WERI-Rb-1 (cell line): ENCODE data around the gene MORC2.

Experiments
- DNase-seq: peaks from one replicate; pipeline ENCODE4 v3.0.0-alpha.2; 2020
- H3K27ac ChIP-seq: fragments of 250-450 bp; sonication (Bioruptor Pico); 2 replicates; pipeline ENCODE4 v1.5.1; 2020; ENCODE audit warnings: mild to moderate bottlenecking, moderate library complexity
- H3K27me3 ChIP-seq: fragments of 250-450 bp; sonication (Bioruptor Pico); 2 replicates; pipeline ENCODE4 v1.5.1; 2021; ENCODE audit warnings: mild to moderate bottlenecking, low read depth, moderate library complexity; ENCODE audit not compliant: insufficient read depth, severe bottlenecking
- H3K36me3 ChIP-seq: fragments of 250-450 bp; sonication (Bioruptor Pico); 2 replicates; pipeline ENCODE4 v1.5.1; 2020; ENCODE audit warnings: mild to moderate bottlenecking, moderate library complexity
- H3K4me3 ChIP-seq: 2 replicates; pipeline ENCODE4 v1.5.1; 2011; ENCODE audit warnings: low read depth, mild to moderate bottlenecking, control low read depth, low read length
- H3K9me3 ChIP-seq: fragments of 250-450 bp; sonication (Bioruptor Pico); 2 replicates; pipeline ENCODE4 v1.5.1; 2021; ENCODE audit warnings: mild to moderate bottlenecking, moderate library complexity; ENCODE audit not compliant: severe bottlenecking
- CTCF ChIP-seq: IDR thresholded peaks from 2 replicates; pipeline ENCODE4 v1.5.1; 2011; ENCODE audit warnings: low read depth, mild to moderate bottlenecking, control low read depth, inconsistent platforms, low read length

The MORC2 gene

GRCh38 chr22:30889268-30889995 lies 79.1 kb downstream of the MORC2 start:
- no peak for TF ChIP-seq CTCF
- Histone ChIP-seq H3K9me3 (no peaks in the 10 kb centered on the region), H3K36me3 (peaks cover 59% of the 10 kb centered on the region), H3K4me3 (no peak overlapping the region), H3K27me3 (no peaks in the 10 kb centered on the region), H3K27ac (no peak overlapping the region)
- DNase-seq = no peak

GRCh38 chr22:30887861-30888260 lies 80.7 kb downstream of the MORC2 start:
- H3K9me3 ChIP-seq = no peaks in the 10 kb centered on the region
- H3K27ac ChIP-seq = no peak overlapping the region
- H3K36me3 ChIP-seq = peaks cover 43% of the 10 kb centered on the region

DNA sequence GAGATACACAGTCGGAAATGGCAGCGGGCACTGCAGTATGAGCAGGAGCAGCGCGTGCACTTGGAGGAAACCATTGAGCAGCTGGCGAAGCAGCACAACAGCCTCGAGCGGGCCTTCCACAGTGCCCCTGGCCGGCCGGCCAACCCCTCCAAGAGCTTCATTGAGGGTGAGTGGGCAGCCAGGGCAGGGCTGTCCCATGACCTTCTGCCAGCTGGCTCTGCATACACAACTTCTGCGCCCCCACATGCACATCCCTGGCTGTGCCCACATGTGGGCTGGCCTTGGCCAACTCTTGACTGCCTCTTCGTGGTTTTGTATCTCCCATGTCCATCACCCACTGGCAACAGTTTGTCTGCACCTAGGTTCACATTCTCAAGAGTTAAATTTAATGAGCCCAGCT lies 81.1 kb downstream of the MORC2 start:
- no peaks in the 10 kb centered on the region for H3K27me3 ChIP-seq
- TF ChIP-seq CTCF = no peak
- H3K4me3 ChIP-seq = no peak overlapping the region
- no peak overlapping the region for H3K27ac ChIP-seq
- no peak for DNase-seq
- H3K36me3 ChIP-seq = peaks cover 39% of the 10 kb centered on the region
- no peaks in the 10 kb centered on the region for H3K9me3 ChIP-seq

More at GRCh38 chr22:30887861-30888260, 80.7 kb downstream of the MORC2 start:
- TF ChIP-seq CTCF = no peak
- H3K4me3 ChIP-seq = no peak overlapping the region
- no peak for DNase-seq
- H3K27me3 ChIP-seq = no peaks in the 10 kb centered on the region

- no peak for DNase-seq
- H3K27ac ChIP-seq = no peak overlapping the region
- no peaks in the 10 kb centered on the region for H3K9me3 ChIP-seq
- TF ChIP-seq CTCF = no peak
- no peak overlapping the region for H3K4me3 ChIP-seq
- H3K27me3 ChIP-seq = no peaks in the 10 kb centered on the region
- H3K36me3 ChIP-seq = peaks cover 23% of the 10 kb centered on the region
These were observed 83.0 kb downstream of the MORC2 start for GRCh38 chr22:30885591-30885990.

- TF ChIP-seq CTCF = no peak
- Histone ChIP-seq H3K36me3 (peaks cover 17% of the 10 kb centered on the region), H3K4me3 (no peak overlapping the region), H3K27ac (no peak overlapping the region), H3K27me3 (no peaks in the 10 kb centered on the region), H3K9me3 (no peaks in the 10 kb centered on the region)
- no peak for DNase-seq
These were observed 83.6 kb downstream of the MORC2 start for GRCh38 chr22:30885001-30885366.
